Bone marrow (tissue), 2 donors: ENCODE measurements around the gene PYGB.

Source experiments
- DNase-seq, 2 donors: peaks; one replicate each; lab custom pipeline; 2025; lab: John Stamatoyannopoulos, UW

The PYGB gene

DNA sequence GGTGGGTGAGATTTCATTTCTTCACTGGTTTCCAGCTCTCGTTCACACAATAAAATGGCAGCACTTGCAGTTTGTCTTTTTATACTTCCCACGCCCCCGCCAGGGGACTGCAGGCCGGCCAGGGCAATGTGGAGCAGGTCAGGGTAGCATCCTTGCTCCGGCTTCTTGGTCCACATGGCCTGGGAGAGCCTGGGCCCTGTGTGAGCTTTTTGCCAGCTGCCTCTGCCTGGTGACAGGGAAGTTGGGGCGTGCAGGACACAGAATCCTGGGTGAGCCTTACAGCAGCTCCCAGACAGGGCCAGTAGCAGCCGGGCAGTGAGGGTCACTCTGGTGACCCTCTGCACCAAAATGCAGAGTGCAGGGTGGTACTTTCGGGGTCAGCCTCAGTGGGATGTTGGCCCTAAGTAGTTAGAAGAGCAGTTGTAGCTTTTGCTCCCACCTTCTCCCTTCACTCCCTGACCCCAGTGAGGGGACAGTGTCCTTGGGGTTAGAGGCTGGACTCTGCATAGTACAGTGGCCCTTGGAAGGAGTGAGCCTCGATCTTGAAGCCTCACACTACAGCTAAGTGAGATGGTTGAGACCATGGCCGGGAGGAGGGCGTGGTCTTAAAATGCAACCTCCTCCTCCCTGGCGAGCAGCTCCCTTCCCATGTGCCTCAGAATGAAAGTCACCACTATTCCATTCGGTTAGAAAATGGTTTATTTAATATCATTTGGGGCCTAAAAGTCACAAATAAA, 23.8 kb downstream of the PYGB start:
- no peak for DNase-seq

GRCh38 chr20:25272223-25273000, 24.5 kb downstream of the PYGB start:
- DNase-seq, result no peak

DNA sequence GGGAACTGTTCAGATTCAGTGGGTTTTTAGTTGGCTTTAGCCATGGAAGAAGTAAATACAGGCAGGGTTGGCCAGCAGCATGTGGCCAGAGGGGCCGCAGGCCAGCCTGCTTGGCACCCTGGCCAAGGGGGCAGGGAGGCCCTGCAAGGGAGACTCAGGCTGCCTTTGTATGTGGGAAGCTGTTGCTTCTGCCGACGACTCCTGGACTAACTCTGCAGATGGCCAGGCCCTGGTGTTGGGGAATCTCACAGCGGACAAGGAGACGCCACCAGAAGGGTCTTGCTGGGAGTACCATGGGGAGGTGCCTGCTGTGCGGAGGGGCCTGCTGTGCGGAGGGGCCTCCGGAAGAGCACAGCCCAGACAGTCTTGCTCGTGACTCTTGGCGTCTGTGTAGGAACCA, 25.2 kb downstream of the PYGB start:
- no peak for DNase-seq

- DNase-seq, result no peak
Measured at GRCh38 chr20:25273541-25274358, 25.9 kb downstream of the PYGB start.

- no peak for DNase-seq
Measured at GRCh38 chr20:25274481-25274880, 26.6 kb downstream of the PYGB start.

DNA sequence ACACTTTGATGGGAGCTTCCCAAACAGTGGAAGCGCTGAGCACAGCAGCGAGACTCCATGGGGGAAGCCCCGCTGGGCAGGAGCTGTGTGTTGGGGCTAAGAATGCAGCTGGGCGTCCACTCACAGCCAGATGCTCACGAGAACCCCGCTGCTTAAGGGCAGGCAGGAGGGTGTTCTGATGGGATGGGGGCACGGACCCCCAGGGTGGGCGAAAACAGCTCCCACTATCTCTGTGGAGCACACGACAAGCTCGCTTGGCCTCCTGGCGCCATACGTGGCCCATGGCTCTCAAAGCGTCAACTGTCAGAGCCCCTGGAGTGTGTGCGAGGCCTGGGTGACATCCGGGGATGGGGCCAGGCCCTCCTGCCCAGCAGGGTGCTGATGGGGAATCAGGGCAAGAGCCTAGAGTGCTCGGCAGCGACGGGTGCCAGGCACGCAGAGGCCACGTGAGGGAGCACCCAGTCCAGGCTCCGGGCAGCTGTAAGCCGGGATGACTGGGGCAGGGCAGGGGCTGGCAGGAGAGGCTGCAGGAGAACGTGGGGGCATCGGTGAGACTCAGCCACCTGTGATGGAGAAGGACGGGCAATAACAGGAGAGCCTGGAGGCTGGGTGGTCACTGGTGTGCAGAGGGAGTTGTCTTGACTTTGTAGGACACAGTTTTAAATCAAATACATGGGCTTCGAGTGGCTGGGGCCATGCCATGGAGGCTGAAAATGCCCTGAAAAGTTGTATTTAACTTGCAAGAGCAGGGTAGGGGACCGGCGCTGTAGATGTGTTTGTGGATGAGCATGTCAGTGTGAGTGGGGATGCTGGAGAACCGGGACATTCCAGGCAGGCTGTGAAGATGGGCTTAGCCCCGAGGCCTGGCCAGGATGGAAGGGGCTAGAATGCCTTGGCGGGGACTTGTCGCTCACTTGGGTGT, 27.3 kb downstream of the PYGB start:
- DNase-seq, result no peak

- DNase-seq, result no peak
Measured at GRCh38 chr20:25275813-25276532, 28.1 kb downstream of the PYGB start.

GRCh38 chr20:25276533-25277050, 28.7 kb downstream of the PYGB start:
- no peak for DNase-seq

- no peak for DNase-seq
Measured at GRCh38 chr20:25277051-25277801, 29.3 kb downstream of the PYGB start.

GRCh38 chr20:25277941-25278521, 30.1 kb downstream of the PYGB start:
- no peak for DNase-seq

DNA sequence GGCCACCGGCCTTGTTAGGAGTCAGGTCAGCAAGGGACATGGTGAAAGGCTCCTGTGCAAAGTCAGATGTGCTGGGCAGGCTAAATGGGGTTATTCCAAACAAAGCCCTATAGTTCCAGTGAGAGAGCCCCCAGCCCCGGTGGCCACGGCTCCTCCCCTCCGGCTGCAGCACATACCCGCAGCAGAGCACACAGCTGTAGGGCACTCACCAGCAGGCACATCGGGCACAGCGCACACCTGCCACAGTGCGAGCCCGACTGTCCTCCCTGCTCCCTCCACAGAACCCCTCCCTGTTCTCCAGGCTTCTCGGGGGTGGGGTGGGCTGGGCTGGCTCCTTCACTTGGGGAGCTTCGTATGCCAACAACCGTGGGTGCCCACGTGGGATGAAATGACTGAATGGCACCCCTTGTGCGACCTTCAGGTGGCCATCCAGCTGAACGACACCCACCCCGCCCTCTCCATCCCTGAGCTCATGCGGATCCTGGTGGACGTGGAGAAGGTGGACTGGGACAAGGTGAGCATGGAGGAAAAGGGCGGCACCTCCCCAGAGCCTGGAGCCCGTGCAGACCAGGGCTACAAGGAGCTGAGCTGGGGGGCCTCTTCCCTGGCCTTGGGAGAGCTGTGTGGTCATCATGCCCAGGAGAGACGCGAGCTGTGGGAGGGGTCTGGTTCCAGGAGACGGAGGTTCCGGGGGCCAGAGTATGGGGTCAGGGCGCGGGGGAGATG, 30.9 kb downstream of the PYGB start:
- no peak for DNase-seq

DNA sequence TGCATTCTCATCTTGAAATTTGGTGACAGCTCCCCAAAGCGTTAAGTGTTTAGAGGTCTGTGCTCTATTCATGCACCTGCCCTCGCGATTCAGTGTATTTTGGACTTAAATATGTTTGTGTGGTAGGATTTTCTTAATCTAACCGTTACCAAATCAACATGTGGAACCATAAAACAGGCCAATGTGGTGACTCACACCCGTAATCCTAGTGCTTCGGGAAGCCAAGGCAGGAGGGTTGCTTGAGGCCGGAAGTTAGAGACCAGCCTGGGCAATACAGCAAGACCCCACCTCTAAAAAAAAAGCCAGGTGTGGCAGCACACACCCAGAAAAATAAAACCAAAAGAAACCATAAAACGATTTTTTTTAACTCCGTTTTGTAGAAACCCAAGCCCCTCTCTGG, 31.5 kb downstream of the PYGB start:
- DNase-seq, result no peak

GRCh38 chr20:25280051-25280573, 32.2 kb downstream of the PYGB start:
- no peak for DNase-seq

GRCh38 chr20:25280574-25281535, 33.0 kb downstream of the PYGB start:
- DNase-seq, result no peak

DNA sequence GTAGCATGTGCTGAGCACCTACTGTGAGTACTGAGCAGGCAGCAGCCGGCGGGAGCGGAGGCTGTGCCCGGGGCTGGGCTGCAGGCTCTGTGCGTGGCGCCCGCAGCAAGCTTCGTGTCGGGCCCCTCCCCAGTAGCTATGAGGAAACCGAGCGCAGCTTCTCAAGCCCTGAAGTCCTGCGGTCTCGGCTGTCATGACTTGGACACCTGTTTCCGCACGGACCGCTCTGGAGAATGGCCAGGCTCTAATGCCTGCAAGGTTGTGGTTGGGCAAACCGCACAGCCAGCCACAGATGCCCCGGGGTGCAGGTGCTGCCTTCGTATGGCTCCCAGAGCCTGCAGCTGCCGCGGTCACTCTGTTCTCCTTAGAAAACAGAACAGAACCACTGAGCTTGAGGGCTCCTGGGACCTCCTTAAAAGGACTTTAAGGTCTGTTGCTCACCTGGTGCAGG, 33.7 kb downstream of the PYGB start:
- no peak for DNase-seq

DNA sequence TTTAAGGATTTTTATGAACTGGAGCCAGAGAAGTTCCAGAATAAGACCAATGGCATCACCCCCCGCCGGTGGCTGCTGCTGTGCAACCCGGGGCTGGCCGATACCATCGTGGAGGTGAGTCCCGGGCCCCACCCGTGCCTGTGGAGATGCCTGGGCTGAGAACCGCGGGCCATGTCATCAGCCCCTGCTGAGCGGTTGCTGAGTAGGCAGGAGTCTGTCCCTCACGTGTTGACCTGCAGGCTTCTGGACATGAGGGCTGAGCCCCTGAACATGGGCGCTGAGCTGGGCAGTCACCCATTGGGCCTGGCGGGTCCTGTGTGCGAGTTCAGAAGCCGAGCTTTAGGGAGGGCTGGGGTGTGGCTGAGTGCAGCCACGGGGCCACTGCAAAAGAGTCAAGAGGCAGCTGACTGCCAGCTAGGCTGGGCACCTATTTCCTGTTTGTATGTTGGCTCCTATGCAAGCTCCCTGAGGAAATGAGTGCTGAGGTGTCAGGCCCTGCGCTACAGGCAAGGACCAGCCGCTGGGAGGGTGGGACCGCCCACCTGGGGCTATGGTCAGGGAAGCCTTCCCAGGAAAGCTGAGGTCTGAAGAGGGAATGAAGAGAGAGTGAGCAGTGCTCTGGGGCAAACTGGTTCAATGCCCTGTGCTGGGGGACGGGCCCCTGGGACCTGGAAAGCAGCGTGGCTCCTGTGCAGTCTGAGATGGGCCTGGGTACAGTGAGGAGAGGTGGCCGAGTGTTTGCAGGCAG, 34.3 kb downstream of the PYGB start:
- DNase-seq, result no peak

DNA sequence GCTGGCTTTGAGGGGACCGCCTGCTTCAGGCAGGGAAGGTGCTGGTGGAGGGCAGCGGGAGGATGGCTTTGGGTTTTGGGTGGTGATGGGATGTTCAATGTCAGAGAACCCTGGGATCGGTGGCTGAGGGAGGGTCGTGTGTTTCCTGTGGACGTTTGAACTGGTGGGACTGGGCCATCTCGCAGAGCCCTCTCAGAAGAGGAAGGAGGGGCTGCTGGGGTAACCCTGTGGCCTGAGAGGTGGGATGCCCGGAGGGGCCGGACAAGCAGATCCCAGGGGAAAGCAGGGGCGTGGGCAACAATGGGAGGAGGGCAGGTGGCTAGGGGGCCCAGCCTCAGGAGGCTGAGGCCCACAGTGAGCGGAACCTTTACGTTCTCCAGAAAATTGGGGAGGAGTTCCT, 34.9 kb downstream of the PYGB start:
- no peak for DNase-seq
